SW480 (cell line): ENCODE measurements around the gene SRSF1.
A peak's percentile ranks its signal among the peaks of the same experiment; 100 is the strongest.
"Not testable (repeated sequence)": the region's sequence is repeated elsewhere in the genome, so short reads cannot be mapped to it uniquely, and the experiment has no call there.

Experiments used
- DNase-seq: peaks from one replicate; pipeline ENCODE4 v3.0.0-alpha.2; 2016; ENCODE audit warnings: low spot score

SRSF1 gene, protein sequence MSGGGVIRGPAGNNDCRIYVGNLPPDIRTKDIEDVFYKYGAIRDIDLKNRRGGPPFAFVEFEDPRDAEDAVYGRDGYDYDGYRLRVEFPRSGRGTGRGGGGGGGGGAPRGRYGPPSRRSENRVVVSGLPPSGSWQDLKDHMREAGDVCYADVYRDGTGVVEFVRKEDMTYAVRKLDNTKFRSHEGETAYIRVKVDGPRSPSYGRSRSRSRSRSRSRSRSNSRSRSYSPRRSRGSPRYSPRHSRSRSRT

DNA sequence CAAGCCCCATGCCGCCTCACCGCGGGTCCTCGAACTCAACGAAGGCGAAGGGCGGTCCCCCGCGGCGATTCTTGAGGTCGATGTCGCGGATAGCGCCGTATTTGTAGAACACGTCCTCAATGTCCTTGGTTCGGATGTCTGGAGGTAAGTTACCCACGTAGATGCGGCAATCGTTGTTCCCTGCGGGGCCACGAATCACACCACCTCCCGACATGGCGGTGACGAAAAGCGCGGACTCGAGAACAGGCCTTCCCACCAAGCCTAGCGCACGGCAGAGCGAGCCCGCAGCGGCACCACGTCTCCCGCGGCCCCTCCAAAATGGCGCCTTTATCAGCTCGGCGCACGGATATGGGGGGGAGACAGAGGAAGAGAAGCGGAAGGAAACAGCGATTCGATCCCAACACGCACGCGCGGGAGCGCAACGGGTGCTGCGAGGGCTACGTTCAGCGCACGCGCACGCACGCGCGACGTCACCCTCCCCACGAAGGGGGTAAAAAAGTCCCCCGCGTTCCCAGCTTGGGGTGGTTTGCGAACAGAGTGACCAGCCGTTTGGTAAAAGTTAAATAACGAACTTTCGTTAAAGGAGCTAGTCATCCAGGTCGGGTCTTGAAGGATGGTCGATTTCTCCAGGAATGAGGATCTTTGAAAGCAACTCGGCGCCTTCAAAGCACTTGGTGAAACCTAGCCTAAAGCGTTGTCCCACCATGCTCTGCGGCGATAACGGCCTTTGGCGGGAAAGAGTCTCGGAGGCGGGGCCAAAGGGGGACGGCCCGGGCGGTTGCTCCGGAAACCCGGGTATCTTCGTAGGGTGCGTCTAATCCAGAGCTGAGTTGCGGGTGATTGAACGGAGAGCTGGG, at the start of gene SRSF1:
TSS of gene SRSF1 (minus strand) at position 323 of the 857 bp plus-strand sequence. CDS start at position 214, 109 bp downstream.
- DNase-seq, result peak; percentile 97

DNA sequence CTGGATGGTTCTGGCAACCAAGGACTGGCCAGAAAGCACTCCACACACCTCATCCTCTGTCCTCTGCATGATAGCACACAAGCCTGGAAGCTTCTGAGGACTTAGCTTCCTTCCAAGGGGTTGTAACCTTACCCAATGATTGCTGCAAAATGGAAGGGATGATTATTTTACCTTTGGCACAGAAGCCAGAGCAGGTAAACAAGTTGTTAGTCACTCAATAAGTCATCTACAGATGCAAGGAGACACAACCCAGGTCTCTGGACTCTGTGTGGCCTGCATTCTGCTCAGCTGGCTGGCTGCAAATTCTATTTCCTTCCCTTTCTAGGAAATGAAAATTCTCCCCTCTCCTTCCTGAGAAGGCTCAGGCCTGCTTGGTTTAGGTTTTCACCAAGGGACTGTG, 49.4 kb upstream of the SRSF1 start:
- no peak for DNase-seq

DNA sequence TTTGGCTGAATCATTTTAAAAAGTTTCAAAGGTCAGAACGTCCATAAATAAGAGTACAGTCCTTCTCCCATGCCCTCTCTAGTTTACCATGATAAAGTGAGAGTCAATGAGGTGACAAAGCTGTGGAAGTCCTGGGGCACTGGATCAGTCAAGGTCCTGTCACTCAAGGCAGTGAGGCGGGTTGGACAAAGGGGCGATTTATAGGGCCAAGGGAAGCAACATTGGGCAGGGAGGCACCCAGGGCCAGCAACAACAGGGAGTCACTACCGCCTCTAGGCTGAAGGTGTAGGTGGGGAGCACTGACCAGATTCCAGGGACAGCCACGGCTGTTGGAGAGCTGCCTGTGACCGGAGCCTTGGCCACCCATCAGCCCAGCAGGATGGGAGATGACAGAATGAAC, 47.6 kb upstream of the SRSF1 start:
- DNase-seq, result no peak

DNA sequence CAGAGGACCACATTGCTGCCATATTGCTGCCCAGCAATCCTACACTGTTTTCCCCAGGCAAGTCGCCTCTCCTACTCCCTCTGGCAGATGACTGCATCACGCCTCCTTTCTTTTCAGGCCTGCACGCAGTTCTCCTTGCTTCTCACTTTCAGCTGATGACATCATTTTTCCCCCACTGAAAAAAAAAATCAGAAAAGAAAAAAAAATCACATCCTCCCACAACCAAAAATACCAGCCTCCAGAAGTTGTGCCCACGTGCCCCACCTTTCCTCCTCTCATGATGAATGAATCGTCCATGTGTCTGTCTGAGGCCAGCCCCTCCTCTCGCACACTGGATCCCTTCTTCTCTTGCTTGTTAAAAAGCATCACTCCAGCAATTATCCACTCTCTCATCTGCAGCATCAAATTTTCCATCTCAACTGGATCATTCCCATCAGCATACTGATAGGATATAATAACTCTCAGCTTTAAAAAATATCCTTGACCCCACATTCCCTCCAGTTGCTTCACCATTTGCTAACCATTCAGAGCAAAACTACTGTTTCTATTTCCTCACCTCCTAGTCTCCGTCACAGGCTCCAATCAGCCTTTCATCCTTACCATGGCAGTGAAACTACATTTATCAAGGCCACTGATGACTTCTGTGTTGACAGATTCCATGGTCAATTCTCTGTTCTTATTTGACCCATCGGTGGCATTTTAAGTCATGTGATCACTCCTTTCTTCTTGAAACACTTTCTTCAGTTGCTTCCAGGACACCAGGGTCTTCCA, 46.1 kb upstream of the SRSF1 start:
- DNase-seq, result no peak

DNA sequence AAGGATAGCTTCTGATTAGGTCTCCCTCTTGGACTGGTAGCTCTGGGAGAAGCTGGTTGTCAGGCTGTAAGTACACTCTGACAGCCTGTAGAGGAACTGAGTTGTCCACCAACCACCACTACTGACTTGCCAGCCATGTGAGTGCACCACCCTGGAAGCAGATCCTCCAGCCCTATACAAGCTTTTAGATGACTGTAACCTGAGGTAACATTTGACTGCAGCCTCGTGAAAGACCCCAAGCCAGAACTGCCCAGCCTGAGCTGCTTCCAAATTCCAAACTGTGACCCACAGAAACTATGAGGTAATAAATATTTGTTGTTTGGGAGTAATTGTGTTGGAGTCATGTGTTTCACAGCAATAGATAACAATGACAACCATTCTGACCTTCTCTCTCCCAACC, 45.4 kb upstream of the SRSF1 start:
- DNase-seq, result no peak

DNA sequence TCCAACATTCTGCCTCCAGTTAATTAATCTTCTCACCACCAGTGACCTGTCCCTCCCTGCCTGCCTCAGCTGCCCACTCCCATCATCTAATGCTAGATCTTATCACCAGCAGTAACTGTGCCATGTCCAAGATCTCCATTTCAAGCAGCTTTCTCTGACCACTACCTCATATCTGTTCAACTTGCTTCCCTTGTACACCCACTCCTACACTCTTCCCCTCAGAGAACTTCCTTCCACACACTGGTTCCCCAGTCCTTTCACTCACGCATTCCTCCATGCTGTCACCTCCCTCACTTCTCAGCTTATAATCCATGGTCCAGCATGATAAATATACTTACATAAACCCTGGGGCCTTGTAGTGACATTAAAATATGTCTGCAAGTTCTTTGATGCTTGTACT, 44.4 kb upstream of the SRSF1 start:
- DNase-seq, result no peak

DNA sequence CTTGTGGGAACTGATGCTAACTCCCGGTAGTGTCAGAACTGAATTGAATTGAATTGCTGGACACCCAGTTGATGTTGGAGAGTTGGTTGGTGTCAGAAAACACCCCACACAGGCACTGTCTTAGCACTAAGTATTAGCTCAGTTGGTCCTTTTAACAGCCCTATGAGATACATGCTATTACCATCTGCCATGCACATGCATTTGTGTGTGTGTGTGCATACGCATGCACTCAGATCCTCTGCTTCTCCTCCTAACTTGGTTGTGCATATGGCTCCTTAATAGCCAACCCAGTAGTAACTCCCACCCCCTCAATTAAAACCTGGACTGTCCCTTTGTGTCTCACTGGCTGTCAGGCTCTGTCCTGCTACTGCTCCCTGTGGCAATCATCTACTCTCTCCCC, 43.9 kb upstream of the SRSF1 start:
- DNase-seq, result no peak

DNA sequence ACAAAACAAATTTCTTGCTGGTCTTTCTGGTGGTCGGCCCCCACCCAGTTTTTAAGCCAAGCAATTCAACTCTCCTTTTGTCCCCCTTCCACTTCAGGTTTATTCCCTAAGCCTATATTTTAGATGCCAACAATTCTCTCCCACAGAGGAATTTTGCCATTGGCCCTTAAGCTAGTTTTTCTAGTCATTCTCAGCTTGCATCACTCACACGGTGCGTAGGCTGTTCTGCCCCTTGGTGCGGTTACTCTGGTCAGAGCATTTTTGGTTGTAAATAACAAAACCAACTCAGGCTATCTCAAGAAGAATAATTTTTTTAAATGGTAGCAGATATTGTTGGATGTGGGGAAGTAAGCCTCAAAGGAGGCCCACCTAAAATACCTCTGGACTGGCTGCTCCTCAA, 42.5 kb upstream of the SRSF1 start:
- DNase-seq, result no peak

DNA sequence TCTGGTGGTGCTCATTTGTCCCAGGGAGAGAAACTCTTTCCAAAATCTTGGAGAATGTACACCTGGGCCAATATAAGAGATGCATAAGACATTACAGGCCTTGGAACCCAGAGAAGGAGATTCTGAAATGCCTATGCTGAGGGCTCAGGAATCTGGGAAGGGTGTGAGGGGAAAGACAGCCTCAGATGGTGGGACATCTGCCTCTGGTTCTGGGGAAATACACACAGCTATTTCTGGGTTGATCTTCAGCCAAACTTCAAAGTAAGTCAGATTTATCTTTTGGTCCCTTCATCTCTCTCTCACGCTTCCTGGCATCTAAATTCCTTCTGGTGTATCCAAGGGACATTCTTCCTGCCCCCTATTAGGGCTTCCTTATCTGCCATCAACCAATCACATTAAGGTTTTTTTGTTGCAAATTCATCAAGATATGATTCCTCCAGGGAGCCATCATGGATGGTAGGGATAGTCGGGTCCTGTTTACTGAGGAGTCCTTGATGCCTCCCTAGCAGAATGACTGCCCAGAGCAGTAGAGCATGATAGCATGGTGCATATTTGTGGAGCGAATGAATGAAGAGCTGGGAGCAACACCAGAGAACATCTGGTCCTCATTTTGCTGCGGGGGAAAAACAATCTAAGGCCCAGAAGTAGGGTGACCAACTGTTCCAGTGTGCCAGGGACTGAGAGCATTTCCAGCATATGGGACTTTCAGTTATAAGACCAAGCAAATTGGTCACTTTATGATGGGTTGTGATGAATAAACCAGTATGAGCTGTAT, 40.5 kb upstream of the SRSF1 start:
- no peak for DNase-seq

DNA sequence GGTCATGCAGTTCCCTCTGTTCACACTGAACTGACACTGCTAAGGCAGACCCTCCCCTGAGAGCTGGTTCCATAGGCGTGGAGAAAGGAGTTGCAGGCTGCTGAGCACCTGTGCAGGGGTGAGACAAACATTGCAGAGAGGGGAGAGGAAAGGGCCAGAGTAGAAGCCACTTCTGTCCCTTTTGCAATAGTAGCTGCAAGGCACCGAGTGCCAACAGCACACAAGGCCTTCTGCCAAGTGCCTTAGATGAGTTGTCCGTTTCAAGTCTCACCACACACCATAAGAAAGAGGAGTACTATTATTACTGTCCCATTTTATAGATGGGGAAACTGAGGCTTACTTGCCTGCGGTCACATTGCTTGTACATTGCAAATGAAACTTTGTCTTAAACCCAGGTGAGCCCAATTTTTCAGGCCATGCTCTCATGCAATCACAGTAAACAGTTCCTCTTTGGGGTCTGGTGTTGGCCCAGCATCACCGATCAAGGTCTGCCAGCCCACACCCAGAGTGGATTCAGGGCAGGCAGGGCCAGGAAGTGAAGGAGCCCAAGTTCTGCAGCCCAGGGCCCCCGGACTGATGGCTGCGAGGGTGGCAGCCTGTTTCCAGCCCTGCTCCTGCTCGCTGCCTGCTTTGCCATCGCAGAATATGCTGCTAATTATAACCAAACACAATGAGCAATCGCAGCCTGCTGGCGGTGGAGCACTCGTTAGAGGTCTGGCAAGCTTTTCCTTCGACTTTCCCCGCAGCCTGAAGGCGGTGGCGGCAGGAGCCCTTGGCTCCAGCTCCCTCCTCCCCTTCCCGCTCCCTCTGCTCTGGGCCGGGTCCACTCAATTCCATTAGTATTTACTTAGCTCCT, 39.4 kb upstream of the SRSF1 start:
- DNase-seq, result no peak

DNA sequence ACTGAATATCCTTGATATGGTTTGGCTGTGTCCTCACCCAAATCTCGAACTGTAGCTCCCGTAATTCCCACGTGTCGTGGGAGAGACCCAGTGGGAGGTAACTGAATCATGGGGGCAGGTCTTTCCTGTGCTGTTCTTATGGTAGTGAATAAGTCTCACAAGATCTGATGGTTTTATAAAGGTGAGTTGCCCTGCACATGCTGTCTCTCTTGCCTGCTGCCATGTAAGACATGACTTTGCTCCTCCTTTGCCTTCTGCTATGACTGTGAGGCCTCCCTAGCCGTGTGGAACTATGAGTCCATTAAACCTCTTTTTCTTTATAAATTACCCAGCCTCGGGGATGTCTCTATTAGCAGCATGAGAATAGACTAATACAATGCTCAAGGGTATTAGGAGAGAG, 37.2 kb upstream of the SRSF1 start:
- not testable (repeated sequence) for DNase-seq

DNA sequence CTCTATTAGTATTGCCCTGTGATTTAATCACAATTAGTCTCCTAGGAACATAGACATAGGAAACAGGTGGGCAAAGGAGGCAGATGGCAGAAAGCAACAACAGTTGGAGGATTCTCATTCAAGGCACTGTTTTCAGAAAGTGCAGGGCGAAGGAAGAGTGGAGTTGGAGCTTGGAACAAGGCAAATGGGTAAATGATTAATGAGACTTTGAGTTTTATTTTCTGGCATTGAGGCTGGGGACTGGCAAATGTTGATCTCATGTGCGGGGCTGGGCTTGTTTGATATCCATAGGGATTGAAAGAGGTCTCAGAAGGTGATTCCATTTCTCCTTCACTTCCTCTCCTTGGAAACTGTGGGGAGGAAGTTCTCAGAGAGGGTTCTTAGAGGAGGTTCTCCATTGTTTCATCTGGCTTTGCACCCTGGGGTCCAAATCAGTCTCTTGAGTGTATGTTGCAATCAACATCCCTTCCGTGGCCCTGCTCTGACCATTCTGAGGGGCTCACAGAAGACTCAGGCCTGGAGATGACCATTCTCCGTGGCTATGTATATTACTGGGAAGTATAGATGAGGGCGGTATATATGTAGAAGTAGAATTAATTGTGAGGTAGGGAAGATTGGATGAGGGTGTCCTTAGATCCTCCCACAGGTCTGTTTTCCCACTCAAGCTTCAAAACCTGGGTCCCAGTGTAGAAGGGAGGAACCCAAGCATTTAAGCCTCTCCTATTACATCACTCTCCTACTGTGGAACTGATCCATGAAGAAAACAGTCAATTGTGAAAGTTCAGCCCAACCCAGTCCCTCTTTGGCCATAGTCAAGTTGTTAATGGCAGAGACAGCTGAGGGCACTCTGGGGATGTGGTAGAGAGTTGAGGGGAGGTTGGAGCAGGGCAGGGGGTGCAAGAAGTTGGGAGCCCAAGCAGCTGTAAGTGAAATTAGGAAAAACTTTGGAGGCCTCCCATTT, 36.5 kb upstream of the SRSF1 start:
- no peak for DNase-seq

DNA sequence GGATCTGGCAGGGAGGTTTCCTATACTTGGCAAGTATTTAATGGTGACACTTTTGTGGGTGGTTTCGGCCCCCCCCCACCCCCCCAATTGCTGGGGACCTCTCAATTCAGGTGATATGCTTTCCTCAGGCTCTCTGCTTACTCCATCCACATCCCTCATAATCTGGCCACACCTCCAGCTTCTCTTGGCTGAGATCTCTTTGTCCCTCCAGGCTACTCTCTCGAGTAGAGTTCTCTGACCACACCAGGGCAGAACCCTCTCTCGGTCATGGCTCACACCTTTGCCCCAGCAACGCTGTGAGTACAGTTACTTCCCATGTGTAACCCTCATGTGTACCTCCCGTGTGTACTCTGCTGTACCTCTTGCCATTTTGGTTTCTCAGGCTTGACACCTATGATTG, 34.1 kb upstream of the SRSF1 start:
- no peak for DNase-seq

DNA sequence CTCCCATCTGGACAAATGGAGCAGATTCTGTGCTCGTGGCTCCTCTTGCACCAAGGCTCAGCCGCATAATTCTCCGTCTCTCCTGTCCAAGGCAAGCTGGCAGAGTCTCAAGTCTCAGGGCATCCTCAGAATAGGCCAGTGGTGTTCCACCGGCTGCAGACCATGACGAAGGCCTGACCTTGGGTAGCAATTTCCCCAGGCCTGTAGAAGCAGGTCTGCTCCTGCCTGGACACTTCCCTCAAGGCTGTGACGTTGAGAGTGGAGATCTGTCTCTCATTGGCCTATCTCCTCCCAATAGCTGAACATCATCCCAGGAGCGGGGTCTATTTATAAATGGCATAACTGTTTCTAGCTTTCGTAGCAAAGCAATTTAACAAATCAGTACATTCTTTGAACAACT, 33.3 kb upstream of the SRSF1 start:
- DNase-seq, result no peak

DNA sequence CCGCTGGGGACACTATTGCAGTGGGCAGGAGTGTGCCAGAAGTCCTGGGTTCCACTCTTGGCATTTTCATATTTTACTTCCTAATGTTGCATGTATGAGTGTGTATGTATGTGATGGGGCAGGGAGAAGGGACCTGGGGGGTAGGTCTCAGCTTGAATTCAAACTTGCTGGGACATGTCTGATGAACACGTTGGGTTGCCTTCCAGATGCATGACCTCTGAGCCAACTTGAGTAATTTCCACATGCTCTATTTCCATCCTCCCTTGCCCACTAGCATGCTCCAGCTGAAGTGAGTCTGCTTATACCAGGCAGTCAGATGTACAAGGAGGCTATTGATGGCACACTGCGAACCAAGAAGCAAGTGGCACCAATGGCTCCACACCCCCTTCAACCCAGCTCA, 32.9 kb upstream of the SRSF1 start:
- no peak for DNase-seq

DNA sequence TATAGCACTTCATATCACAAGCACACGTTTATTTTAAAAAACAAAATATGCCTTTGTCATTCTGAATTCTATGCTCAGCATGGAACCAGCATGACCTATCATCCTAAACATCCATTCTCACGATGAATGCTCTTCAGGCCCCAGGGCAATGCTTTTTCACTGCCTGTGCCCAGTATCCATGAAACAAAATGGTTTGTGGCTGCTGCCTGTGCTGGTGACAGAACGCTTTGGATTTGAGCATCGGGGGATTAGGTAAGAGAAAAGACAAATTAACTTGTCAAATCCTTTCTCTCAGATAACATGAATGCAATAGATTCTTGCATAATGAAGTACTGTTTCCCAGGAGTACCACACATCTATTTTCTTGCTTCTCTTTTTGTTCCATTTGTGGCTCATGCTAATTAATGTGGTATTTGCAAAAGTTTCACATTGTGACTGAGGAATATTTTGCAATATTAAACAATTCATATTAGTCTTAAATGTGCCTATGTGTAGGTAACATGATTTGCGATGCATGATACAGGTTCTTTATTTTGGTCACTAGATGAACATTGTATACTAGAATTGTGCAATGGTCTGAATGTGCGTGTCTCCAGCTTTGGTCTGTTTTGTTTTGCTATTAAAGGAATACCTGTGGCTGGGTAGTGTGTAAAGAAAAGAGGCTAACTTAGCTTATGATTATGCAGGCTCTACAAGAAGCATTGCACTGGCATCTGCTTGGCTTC, 25.8 kb upstream of the SRSF1 start:
- DNase-seq, result no peak

DNA sequence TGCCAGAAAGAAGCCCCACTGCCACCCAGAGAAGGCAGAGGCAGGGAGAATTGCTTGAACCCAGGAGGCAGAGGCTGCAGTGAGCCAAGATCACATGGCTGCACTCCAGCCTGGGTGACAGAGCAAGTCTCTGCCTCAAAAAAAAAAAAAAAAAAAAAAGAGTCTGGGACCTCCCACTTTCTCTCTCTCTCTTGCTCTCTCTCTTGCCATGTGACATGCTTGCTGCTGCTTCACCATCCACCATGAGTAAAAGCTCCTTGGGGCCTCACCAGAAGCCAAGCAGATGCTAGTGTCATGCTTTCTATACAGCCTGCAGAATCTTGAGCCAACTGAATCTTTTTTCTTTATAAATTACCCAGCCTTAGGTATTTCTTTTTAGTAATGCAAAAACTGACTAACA, 21.5 kb upstream of the SRSF1 start:
- no peak for DNase-seq

DNA sequence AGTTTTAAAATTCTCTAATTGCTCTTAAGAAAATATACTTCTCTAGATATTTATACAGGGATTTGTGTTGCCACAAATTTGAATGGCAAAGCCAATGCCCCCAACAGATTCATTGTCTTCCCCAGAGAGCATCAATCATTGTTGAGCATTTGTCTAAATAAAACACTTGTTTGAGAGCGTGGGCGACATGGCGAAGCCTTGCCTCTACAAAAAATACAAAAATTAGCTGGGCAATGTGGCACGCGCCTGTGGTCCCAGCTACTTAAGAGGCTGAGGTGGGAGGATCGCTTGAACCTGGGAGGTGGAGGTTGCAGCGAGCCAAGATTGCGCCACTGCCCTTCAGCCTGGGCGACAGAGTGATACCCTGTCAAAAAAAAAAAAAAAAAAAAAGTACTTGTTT, 13.4 kb upstream of the SRSF1 start:
- DNase-seq, result no peak

DNA sequence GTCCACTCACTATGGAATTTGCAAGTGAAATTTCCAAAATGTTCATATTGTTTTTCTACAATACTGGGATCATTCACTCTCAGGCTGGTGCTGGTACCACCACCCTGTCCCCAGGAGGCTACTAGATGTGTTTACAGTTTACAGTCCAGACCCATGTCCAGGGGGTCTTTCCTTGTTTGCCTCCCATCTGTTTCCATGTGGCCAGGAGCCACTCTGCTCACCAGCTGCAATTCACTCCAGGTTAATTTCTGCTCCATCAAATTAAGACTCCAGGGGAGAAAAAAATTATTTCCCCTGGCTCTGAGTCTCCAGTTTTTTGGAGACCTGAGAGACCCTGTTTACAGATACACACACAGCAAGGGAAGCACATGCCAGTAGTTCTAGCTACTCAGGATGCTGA, 12.5 kb upstream of the SRSF1 start:
- DNase-seq, result no peak
